Smooth muscle cell (in vitro differentiated cells): ENCODE data around the gene KCNJ9. TPM values are rescaled to one million over a fixed set of nuclear protein-coding genes. Genes with fewer than 3 reads are reported as not detected.

ENCODE experiments used
- DNase-seq: peaks from one replicate; lab custom pipeline; 2025; ENCODE audit not compliant: unreplicated experiment; lab: John Stamatoyannopoulos, UW
- H2AFZ ChIP-seq: fragments of 200-600 bp; sonication (generic); 2 replicates; pipeline ENCODE4 v1.6.0; 2016; ENCODE audit warnings: antibody characterized with exemption, low read depth, mild to moderate bottlenecking
- H3F3A ChIP-seq: fragments of 200-600 bp; sonication (generic); 2 replicates; pipeline ENCODE4 v1.6.0; 2017; ENCODE audit warnings: antibody characterized with exemption, low read depth
- H3K27ac ChIP-seq: fragments of 200-600 bp; sonication (generic); 2 replicates; pipeline ENCODE4 v1.5.1; 2016; ENCODE audit warnings: low read depth, mild to moderate bottlenecking
- H3K27me3 ChIP-seq: fragments of 200-600 bp; sonication (generic); 2 replicates; pipeline ENCODE4 v1.6.1; 2016; ENCODE audit warnings: low read depth, mild to moderate bottlenecking
- H3K36me3 ChIP-seq: fragments of 200-600 bp; sonication (generic); 2 replicates; pipeline ENCODE4 v1.5.1; 2016; ENCODE audit warnings: low read depth
- H3K4me1 ChIP-seq: fragments of 200-600 bp; sonication (generic); 2 replicates; pipeline ENCODE4 v1.5.1; 2016; ENCODE audit warnings: low read depth
- H3K4me2 ChIP-seq: fragments of 200-600 bp; sonication (generic); 2 replicates; pipeline ENCODE4 v1.6.0; 2016; ENCODE audit warnings: mild to moderate bottlenecking
- H3K4me3 ChIP-seq: fragments of 200-600 bp; sonication (generic); 2 replicates; pipeline ENCODE4 v1.5.1; 2016; ENCODE audit warnings: mild to moderate bottlenecking
- H3K79me2 ChIP-seq: fragments of 200-600 bp; sonication (generic); 2 replicates; pipeline ENCODE4 v1.6.0; 2016; ENCODE audit warnings: low read depth, mild to moderate bottlenecking
- H3K9ac ChIP-seq: fragments of 200-600 bp; sonication (generic); 2 replicates; pipeline ENCODE4 v1.6.0; 2016; ENCODE audit warnings: low read depth
- H3K9me3 ChIP-seq: fragments of 200-600 bp; sonication (generic); replicated peaks from 2 replicates; pipeline ENCODE4 v1.5.1; 2016; ENCODE audit warnings: low read depth
- H4K20me1 ChIP-seq: fragments of 200-600 bp; sonication (generic); 2 replicates; pipeline ENCODE4 v1.6.0; 2016; ENCODE audit warnings: low read depth
- WGBS: methylation state at CpG from one replicate; pipeline ENCODE4 v1.1.7; 2016; ENCODE audit warnings: low lambda C conversion rate; 5-methylcytosine and 5-hydroxymethylcytosine counted together
- polyA plus RNA-seq: library from polyadenylated mRNA; unstranded; fragments of >200 nt; fragmentation: Nextera tagmentation; extraction: Ambion mirVana; gene quantifications from 2 replicates; pipeline ENCODE4 v1.2.1, GENCODE V29; 2016
- total RNA-seq: library from RNA; depleted of rRNA; stranded (reverse); fragments of >200 nt; gene quantifications from 2 replicates; pipeline ENCODE4 v1.2.3, GENCODE V29; 2014
- TF ChIP-seq, protein P1 (sequence below): fragments of 200-600 bp; sonication (generic); IDR thresholded peaks from 2 replicates; pipeline ENCODE4 v1.5.1; 2017; ENCODE audit warnings: borderline replicate concordance, mild to moderate bottlenecking, antibody characterized with exemption; ENCODE audit not compliant: insufficient read depth, poor library complexity, severe bottlenecking

The KCNJ9 gene
- total and polyA plus RNA-seq, 2 experiments from 2014 or later: not detected

DNA sequence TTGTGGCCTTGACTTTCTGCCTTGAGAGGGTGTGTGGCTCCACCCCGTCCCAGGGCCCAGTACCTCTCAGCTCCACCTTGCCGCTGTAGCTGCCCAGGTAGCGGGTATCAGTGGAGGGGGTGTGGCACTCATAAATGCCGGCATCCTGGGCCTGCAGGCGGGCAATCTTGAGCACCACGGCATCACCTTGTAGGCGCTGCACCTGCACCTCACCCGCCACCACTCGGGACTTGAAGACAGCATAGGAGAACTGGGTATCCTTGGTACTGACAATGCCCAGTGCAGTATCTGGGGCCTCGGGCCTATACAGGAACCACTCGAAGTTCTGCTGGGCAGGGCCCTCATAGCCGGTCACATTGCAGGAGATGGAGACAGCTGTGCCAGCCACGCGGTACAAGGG is 13.5 kb downstream of the KCNJ9 start:
- no peak for DNase-seq
- no peaks in the 10 kb centered on the region for H4K20me1 ChIP-seq
- H3K27me3 ChIP-seq: no peaks in the 10 kb centered on the region
- peaks cover 9% of the 10 kb centered on the region for H3K4me1 ChIP-seq
- H3K9ac ChIP-seq: no peak overlapping the region
- no peak overlapping the region for H3K4me2 ChIP-seq
- no peak overlapping the region for H2AFZ ChIP-seq
- no peaks in the 10 kb centered on the region for H3K36me3 ChIP-seq
- no peak overlapping the region for H3K4me3 ChIP-seq
- TF ChIP-seq, protein P1, sequence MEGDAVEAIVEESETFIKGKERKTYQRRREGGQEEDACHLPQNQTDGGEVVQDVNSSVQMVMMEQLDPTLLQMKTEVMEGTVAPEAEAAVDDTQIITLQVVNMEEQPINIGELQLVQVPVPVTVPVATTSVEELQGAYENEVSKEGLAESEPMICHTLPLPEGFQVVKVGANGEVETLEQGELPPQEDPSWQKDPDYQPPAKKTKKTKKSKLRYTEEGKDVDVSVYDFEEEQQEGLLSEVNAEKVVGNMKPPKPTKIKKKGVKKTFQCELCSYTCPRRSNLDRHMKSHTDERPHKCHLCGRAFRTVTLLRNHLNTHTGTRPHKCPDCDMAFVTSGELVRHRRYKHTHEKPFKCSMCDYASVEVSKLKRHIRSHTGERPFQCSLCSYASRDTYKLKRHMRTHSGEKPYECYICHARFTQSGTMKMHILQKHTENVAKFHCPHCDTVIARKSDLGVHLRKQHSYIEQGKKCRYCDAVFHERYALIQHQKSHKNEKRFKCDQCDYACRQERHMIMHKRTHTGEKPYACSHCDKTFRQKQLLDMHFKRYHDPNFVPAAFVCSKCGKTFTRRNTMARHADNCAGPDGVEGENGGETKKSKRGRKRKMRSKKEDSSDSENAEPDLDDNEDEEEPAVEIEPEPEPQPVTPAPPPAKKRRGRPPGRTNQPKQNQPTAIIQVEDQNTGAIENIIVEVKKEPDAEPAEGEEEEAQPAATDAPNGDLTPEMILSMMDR: no peak
- no peaks in the 10 kb centered on the region for H3K79me2 ChIP-seq
- H3K9me3 ChIP-seq: no peaks in the 10 kb centered on the region
- H3K27ac ChIP-seq: no peak overlapping the region
- 97% methylated on average over 14 of the region's 14 CpGs for WGBS
- no peaks in the 10 kb centered on the region for H3F3A ChIP-seq

- H3K9ac ChIP-seq: no peak overlapping the region
Measured at GRCh38 chr1:160095382-160096105, 14.2 kb downstream of the KCNJ9 start.

DNA sequence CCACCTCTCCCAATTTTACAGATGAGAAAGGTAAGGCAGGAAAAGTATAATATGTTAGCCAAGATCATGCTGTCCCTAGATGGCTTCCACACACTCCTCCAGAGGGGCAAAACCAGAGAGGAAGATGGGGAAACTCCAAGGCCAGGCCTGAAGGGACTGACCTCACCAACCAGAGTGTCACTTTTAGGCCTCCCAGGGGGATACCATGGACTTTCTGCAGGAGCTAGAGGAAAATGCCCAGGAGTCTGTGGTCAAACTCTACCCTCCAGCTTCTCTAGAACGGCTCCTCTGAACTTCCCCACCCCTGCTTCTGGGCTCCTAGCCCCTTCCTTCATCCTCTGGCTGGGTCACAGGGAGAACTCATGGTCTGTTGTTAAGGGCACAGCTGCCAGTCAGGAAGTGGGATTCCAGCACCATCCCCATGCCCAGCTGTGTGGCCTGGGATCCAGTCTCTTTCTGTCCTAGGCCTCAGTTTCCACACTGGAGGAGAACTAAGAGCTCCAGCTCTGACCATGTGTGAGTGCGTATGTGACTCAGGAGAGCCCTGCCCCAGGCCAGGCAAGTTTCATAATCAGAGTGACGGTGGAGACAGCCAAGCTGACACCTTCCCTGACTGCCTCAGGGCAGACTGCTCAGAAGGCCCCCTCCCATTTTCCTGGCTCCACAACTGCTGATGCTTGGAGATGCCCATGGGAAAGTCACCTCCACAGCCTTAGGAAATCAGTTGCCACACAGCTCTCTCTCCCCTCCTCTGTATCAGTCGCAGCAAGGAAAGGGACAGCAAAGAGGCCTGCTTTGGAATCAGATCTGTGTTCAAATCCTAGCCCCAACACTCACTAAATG is 15.2 kb downstream of the KCNJ9 start:
- 70% methylated on average over 4 of the region's 4 CpGs for WGBS

More at GRCh38 chr1:160095382-160096105, 14.2 kb downstream of the KCNJ9 start:
- H4K20me1 ChIP-seq: no peaks in the 10 kb centered on the region
- H3K36me3 ChIP-seq: no peaks in the 10 kb centered on the region
- no peak overlapping the region for H2AFZ ChIP-seq
- H3K4me2 ChIP-seq: no peak overlapping the region
- no peak overlapping the region for H3K4me3 ChIP-seq
- no peak overlapping the region for H3K27ac ChIP-seq
- H3K27me3 ChIP-seq: no peaks in the 10 kb centered on the region
- no peaks in the 10 kb centered on the region for H3K9me3 ChIP-seq
- H3K4me1 ChIP-seq: peaks cover 9% of the 10 kb centered on the region
- WGBS: 82% methylated on average over 4 of the region's 4 CpGs
- H3K79me2 ChIP-seq: no peaks in the 10 kb centered on the region
- TF ChIP-seq, protein P1: no peak
- no peaks in the 10 kb centered on the region for H3F3A ChIP-seq
- DNase-seq: no peak

More for the DNA sequence above, 15.2 kb downstream of the KCNJ9 start:
- no peaks in the 10 kb centered on the region for H3F3A ChIP-seq
- H3K9ac ChIP-seq: no peak overlapping the region
- H3K4me1 ChIP-seq: peaks cover 9% of the 10 kb centered on the region
- H3K27ac ChIP-seq: no peak overlapping the region
- DNase-seq: no peak
- H3K4me2 ChIP-seq: no peak overlapping the region
- H3K27me3 ChIP-seq: no peaks in the 10 kb centered on the region
- H3K4me3 ChIP-seq: no peak overlapping the region
- H2AFZ ChIP-seq: no peak overlapping the region
- no peaks in the 10 kb centered on the region for H3K9me3 ChIP-seq
- H3K36me3 ChIP-seq: no peaks in the 10 kb centered on the region
- no peaks in the 10 kb centered on the region for H4K20me1 ChIP-seq
- TF ChIP-seq, protein P1: no peak
- H3K79me2 ChIP-seq: no peaks in the 10 kb centered on the region
